Stimulated activated naive CD8-positive, alpha-beta T cell treated with anti-CD3 and anti-CD28 coated beads, Interleukin-15, Interleukin-2, amounts not matched to agents 100 U/mL and 50 U/mL, for 24 hours (primary cell): Measurements from ENCODE around the gene GLT8D2.
"Not testable (repeated sequence)": the region's sequence is repeated elsewhere in the genome, so short reads cannot be mapped to it uniquely, and the experiment has no call there.

Experiments
- ATAC-seq: fragments of 150-1000 bp; cut with Tn5 transposase; one replicate; pipeline ENCODE4 v1.10.0; 2021
- DNase-seq: peaks from one replicate; pipeline ENCODE4 v3.0.0; 2021

GLT8D2 gene

GRCh38 chr12:104050436-104050835, 449 bp upstream of the GLT8D2 start:
- ATAC-seq = no peak
- no peak for DNase-seq

DNA sequence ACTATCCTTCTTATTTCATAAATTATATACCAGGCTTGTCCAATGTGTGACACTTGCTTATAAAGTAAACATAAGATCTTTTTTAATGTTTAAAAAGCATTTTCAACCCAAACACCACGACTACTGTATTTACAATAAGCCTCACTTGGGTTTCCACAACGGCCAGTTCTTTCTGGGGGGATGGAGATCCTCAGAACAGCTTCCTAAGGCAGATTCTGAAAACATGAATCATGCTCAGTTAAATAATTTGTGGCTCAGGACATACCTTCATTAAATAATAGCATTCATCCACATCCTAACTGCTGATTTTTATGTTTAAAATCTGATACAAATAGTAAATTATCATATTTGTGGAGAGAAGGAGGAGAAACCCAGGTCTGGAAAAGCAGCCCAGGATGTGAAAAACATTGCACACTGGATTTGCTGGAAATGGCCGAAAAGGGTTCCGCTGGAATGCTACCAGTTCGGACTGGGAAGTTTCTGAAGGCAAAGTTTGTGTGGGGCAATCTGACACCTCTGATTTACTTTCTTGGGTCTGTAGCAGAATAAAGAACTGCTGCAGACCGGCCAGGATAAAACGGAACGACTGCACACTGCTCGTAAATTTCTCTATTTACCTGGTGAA, 597 bp downstream of the GLT8D2 start:
- ATAC-seq (no peak), DNase-seq (no peak)

- DNase-seq (no peak), ATAC-seq (no peak)
These were observed 1.2 kb downstream of the GLT8D2 start for GRCh38 chr12:104048811-104049210.

DNA sequence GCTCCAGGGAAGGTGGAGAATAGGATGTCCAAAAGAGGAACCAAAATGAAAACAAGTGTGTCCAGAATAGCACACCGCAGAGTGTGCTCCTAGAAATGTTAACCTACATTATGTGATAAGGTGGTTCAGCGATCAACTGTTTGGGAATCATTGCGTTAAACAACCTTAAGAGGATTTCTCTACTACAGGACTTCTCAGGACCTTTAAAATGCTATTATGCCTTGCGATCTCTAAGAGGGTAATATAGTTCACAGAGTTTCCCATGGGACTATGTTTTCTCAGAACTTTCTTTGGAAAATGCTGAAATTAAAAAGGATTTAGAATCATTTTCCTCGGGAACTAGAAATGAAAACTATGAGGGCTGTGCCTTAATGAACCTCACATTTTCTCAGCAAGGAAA, 1.8 kb downstream of the GLT8D2 start:
- no peak for ATAC-seq

DNA sequence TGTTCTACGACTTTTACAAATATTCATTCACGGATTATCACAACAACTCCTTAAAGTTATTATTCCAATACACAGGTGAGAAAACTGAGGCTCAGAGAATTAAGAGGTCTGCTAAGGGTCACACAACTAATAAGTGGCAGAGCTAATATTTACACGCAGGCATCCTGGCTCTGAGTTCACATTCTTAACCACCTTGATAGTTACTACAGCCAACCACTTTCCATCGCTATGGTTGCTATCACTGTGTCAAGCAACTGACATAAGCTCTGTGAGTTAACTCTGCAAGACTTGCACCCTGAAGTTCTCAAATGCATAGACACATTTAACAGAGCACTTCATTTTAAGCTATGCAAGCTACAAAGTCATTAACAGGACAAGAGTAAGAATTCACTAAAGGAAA, 3.7 kb downstream of the GLT8D2 start:
- no peak for DNase-seq
- no peak for ATAC-seq

More for the DNA sequence above, 1.8 kb downstream of the GLT8D2 start:
- DNase-seq = no peak

- ATAC-seq = no peak
These were observed 5.8 kb downstream of the GLT8D2 start for GRCh38 chr12:104044158-104044557.

GRCh38 chr12:104042580-104042979, 7.4 kb downstream of the GLT8D2 start:
- ATAC-seq (no peak), DNase-seq (no peak)

More at GRCh38 chr12:104044158-104044557, 5.8 kb downstream of the GLT8D2 start:
- DNase-seq = no peak

GRCh38 chr12:104039769-104040168, 10.2 kb downstream of the GLT8D2 start:
- not testable (repeated sequence) for DNase-seq, ATAC-seq

GRCh38 chr12:104036143-104036542, 13.8 kb downstream of the GLT8D2 start:
- not testable (repeated sequence) for ATAC-seq, DNase-seq

DNA sequence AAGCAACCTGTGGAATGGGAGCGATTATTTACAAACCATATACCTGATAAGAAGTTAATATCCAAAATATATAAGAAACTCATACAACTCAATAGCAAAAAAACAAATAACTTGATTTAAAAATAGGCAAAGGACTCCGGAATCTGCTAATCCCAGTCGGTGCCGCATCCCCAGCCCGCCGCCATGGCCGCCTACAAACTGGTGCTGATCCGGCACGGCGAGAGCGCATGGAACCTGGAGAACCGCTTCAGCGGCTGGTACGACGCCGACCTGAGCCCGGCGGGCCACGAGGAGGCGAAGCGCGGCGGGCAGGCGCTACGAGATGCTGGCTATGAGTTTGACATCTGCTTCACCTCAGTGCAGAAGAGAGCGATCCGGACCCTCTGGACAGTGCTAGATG, 19.4 kb downstream of the GLT8D2 start:
- ATAC-seq = peak; percentile 55
- DNase-seq = not testable (repeated sequence)

DNA sequence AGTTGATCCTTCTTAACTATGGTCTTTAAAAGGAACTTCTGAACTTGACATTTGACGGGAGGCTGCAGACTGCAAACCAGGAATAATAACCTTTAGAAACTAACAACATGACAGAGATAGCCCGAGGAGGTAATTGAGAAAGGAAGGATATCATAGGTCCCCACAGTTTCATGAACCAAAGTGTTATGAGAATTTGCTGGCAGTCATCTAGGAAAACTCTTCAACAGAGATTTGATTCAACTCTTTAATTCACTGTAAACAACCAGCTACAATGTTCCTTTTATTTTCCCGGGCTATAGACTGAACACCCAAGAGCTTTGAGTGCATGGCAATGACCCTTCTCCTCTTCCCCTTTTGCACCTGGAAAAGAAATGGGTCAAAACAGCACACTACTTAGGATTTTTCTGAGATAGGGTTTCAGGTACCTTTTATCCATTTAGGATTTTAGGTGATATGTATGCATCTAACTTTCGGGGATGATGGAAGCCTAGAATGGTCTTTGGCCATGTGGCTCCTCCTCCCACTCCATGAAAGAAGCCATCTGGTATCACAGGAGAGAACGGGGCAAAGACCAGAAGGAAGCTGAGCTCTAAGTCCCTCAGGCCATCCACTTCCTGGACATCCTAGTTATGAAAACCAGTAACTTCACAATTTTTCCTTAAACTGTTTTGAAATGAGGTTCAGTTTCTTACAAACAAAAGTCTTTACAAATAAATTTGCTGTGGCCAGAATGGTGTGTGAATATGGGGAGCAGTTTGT, 23.0 kb downstream of the GLT8D2 start:
- no peak for ATAC-seq
- DNase-seq = no peak

- DNase-seq (no peak), ATAC-seq (no peak)
These were observed 24.2 kb downstream of the GLT8D2 start for GRCh38 chr12:104025771-104026170.

DNA sequence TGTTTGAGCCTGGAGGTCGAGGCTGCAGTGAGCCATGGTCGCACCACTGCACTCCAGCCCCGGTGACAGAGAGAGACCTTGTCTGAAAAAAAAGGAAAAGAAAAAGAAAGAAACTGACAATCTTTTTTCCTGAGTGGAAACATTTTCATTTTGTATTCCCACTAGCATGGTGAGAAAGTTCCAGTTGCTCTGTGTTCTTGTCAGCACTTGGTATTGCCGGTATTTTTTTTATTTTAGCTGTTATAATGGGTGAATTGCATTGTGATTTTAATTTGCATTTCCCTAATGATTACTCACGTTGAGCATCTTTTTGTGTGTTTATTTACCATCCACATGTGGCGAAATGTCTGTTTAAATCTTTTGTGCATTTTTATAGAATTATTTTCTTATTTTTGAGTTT, 25.6 kb downstream of the GLT8D2 start:
- ATAC-seq = no peak
- no peak for DNase-seq

GRCh38 chr12:104023710-104024109, 26.3 kb downstream of the GLT8D2 start:
- ATAC-seq (no peak), DNase-seq (no peak)

GRCh38 chr12:104022786-104023185, 27.2 kb downstream of the GLT8D2 start:
- DNase-seq (no peak), ATAC-seq (no peak)

- not testable (repeated sequence) for DNase-seq, ATAC-seq
These were observed 28.1 kb downstream of the GLT8D2 start for GRCh38 chr12:104021862-104022261.

DNA sequence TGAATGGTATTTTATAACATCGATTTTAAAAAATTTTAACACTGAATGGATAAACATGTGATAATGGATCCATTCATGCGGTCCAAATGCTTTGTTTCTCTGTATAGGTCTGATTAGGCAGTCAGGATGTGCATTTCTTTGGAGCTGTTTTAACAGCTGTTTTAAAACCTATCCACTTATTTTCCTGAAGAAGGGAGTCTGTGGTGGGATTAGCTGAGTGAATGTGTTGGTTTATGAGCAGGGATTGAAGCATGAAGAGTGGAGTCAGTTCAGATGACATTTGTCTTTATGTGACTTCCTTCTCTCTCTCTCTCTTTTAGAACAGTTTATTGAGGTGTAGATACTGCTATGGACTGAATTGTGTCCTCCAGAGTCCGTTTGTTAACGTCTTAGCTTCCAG, 37.7 kb downstream of the GLT8D2 start:
- ATAC-seq = no peak

DNA sequence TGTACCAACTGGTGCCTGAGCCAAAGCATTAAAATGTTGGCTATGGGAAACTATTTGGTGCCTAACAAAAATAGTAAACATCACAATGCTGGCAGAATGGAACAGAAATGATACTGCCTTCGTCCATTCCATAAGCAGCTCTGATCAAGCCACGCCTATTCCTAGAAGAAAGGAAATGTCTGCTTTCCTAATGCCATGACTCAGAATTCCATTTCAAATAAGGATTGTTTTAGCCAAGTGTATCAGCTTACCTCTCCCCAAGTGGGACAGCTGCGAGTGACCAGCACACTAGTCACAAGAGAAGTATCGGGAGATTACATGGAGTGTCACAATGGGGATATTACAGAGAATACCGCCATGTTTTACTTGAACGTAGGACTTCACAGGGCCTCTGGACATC, 38.7 kb downstream of the GLT8D2 start:
- ATAC-seq (no peak), DNase-seq (no peak)

More for the DNA sequence above, 37.7 kb downstream of the GLT8D2 start:
- DNase-seq = no peak

- DNase-seq (no peak), ATAC-seq (no peak)
These were observed 39.3 kb downstream of the GLT8D2 start for GRCh38 chr12:104010606-104011169.

- ATAC-seq (no peak), DNase-seq (no peak)
These were observed 39.9 kb downstream of the GLT8D2 start for GRCh38 chr12:104010121-104010520.

DNA sequence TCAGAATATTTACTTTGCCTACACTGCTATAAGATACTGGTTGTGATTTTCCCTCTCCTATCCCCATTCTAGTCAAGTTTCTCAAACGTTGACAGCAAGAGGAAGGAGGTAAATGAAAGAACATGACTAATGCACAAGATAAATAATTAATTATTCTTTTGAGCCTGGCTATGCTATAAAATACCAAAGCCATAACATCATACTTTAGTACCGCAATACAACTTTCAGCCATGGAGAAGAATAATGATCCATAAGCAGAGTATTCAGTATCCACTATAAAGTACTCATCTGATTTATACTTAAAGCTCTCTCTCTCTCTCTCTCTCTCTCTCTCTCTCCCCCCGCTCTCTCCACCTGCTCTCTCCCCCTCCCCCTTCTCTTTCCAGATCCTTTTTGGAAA, 43.1 kb downstream of the GLT8D2 start:
- DNase-seq (no peak), ATAC-seq (no peak)

DNA sequence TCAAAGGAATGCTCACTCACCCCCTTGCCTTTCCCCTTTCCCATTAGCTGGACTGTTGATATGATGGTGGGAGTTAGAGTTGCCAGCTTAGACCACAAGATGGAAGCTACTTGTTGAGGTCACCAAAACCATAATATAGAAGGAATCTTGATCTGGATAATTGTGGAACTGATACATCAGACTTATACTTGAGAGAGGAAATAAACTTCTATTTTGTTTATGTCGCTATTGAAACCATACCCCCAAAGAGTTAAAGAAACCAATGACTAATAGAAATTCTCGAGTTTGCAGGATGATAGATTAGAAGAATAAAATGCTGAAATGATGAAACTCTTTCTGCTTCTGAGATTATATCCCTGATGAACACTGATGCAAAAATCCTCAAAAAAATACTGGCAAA, 46.4 kb downstream of the GLT8D2 start:
- ATAC-seq (no peak), DNase-seq (no peak)

DNA sequence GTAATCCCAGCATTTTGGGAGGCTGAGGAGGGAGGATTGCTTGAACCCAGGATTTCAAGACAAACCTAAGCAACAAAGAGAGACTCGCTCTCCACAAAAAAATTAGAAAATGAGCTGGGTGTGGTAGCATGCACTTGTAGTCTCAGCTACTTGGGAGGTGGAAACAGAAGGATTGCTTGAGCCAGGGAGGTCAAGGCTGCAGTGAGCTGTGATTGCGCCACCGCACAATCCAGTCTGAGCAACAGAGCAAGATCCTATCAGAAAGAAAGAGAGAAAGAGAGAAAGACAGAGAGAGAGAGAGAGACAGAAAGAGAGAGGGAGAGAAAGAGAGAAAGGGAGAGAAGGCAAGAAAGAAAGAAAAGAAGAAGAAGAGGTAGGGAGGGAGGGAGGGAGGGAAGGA, 47.3 kb downstream of the GLT8D2 start:
- ATAC-seq (no peak), DNase-seq (no peak)
